AG09319 (cell line): ENCODE results near the gene MCF2L.

Experiments
- DNase-seq: peaks from one replicate; pipeline ENCODE4 v3.0.0-alpha.2; 2010; ENCODE audit warnings: low read depth; ENCODE audit errors: extremely low read depth
- CTCF ChIP-seq: IDR thresholded peaks from 2 replicates; pipeline ENCODE4 v1.5.1; 2011; ENCODE audit warnings: low read depth, mild to moderate bottlenecking, inconsistent platforms, low read length, moderate library complexity

Gene MCF2L

GRCh38 chr13:113045251-113046127 is 76.5 kb downstream of the MCF2L start:
- DNase-seq, result no peak
- TF ChIP-seq CTCF, result no peak

- no peak for TF ChIP-seq CTCF
- DNase-seq, result no peak
Measured at GRCh38 chr13:113046128-113046882, 77.3 kb downstream of the MCF2L start.

GRCh38 chr13:113046883-113047244 is 77.8 kb downstream of the MCF2L start:
- no peak for TF ChIP-seq CTCF
- no peak for DNase-seq

GRCh38 chr13:113047587-113047986 is 78.6 kb downstream of the MCF2L start:
- TF ChIP-seq CTCF, result no peak
- DNase-seq, result no peak

- no peak for TF ChIP-seq CTCF
- no peak for DNase-seq
Measured at GRCh38 chr13:113048766-113049165, 79.8 kb downstream of the MCF2L start.

GRCh38 chr13:113049521-113049941 is 80.5 kb downstream of the MCF2L start:
- DNase-seq, result no peak
- TF ChIP-seq CTCF, result no peak

- DNase-seq, result no peak
- no peak for TF ChIP-seq CTCF
Measured at GRCh38 chr13:113049981-113050380, 81.0 kb downstream of the MCF2L start.
